Chondrocyte (in vitro differentiated cells): ENCODE data around the gene ROBO2. TPM values are rescaled to one million over a fixed set of nuclear protein-coding genes. Genes with fewer than 3 reads are reported as not detected.

Experiments
- DNase-seq: peaks from one replicate; pipeline ENCODE4 v3.0.0; 2021; ENCODE audit warnings: mixed read lengths, low spot score
- H3K27ac Mint-ChIP-seq: one replicate; pipeline ENCODE4 v1.8.0; 2021; ENCODE audit warnings: mild to moderate bottlenecking, moderate library complexity, mixed read lengths; ENCODE audit not compliant: unreplicated experiment
- H3K27me3 Mint-ChIP-seq: 2 replicates; pipeline ENCODE4 v1.8.0; 2021; ENCODE audit warnings: low read depth, mixed read lengths
- H3K36me3 Mint-ChIP-seq: 2 replicates; pipeline ENCODE4 v1.8.0; 2021; ENCODE audit warnings: low read depth, mixed read lengths
- H3K4me1 Mint-ChIP-seq: 2 replicates; pipeline ENCODE4 v1.8.0; 2021; ENCODE audit warnings: low read depth, mild to moderate bottlenecking, mixed read lengths
- H3K4me3 Mint-ChIP-seq: one replicate; pipeline ENCODE4 v1.8.0; 2021; ENCODE audit warnings: mild to moderate bottlenecking, moderate library complexity, mixed read lengths; ENCODE audit not compliant: unreplicated experiment
- H3K9me3 Mint-ChIP-seq: 2 replicates; pipeline ENCODE4 v1.8.0; 2021; ENCODE audit warnings: low read depth, mixed read lengths
- total RNA-seq: library from RNA; stranded (reverse); gene quantifications from 3 replicates; pipeline ENCODE4 v1.2.1, GENCODE V29; 2021
- TF ChIP-seq, protein P1 (sequence below): fragments of 200-600 bp; sonication (generic); IDR thresholded peaks from 2 replicates; pipeline ENCODE4 v1.5.0; 2021; ENCODE audit warnings: antibody characterized with exemption, mild to moderate bottlenecking, moderate library complexity

The ROBO2 gene
- total RNA-seq, 1 donor from 2014 or later, result 1.7 TPM

GRCh38 chr3:77620009-77620408 lies 580.1 kb downstream of the ROBO2 start:
- TF ChIP-seq, protein P1, sequence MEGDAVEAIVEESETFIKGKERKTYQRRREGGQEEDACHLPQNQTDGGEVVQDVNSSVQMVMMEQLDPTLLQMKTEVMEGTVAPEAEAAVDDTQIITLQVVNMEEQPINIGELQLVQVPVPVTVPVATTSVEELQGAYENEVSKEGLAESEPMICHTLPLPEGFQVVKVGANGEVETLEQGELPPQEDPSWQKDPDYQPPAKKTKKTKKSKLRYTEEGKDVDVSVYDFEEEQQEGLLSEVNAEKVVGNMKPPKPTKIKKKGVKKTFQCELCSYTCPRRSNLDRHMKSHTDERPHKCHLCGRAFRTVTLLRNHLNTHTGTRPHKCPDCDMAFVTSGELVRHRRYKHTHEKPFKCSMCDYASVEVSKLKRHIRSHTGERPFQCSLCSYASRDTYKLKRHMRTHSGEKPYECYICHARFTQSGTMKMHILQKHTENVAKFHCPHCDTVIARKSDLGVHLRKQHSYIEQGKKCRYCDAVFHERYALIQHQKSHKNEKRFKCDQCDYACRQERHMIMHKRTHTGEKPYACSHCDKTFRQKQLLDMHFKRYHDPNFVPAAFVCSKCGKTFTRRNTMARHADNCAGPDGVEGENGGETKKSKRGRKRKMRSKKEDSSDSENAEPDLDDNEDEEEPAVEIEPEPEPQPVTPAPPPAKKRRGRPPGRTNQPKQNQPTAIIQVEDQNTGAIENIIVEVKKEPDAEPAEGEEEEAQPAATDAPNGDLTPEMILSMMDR, result no peak
- Mint-ChIP-seq H3K4me3 (no peak overlapping the region), H3K4me1 (no peaks in the 10 kb centered on the region), H3K9me3 (no peaks in the 10 kb centered on the region), H3K27me3 (no peaks in the 10 kb centered on the region), H3K27ac (no peak overlapping the region), H3K36me3 (no peaks in the 10 kb centered on the region)
- DNase-seq, result no peak

- Mint-ChIP-seq H3K36me3 (no peaks in the 10 kb centered on the region), H3K4me3 (no peak overlapping the region), H3K9me3 (no peaks in the 10 kb centered on the region), H3K27me3 (no peaks in the 10 kb centered on the region), H3K27ac (no peak overlapping the region), H3K4me1 (no peaks in the 10 kb centered on the region)
- DNase-seq, result no peak
- TF ChIP-seq, protein P1, result no peak
Observed at GRCh38 chr3:77623500-77623899, 583.6 kb downstream of the ROBO2 start.

DNA sequence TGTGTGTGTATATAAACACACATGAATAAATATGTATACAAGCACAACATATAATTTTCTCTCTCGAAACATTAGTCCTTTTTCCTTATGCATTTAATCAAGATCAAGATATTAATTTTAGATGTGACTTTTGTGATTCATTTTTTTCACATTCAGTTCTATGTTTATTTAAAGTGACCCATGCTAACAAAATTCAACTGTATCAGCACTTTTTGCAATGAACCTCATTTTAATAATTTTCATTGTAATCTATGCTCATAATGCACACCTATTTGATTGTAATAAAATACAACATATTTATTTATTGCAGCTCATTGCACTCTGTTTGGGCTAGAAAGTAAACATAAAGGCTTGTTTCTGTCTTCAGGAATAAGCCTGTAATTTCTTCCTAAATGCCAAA lies 586.3 kb downstream of the ROBO2 start:
- H3K27me3 Mint-ChIP-seq, result no peaks in the 10 kb centered on the region
- H3K4me1 Mint-ChIP-seq, result no peaks in the 10 kb centered on the region
- no peak for DNase-seq
- H3K4me3 Mint-ChIP-seq, result no peak overlapping the region
- no peak overlapping the region for H3K27ac Mint-ChIP-seq
- TF ChIP-seq, protein P1, result no peak
- H3K9me3 Mint-ChIP-seq, result no peaks in the 10 kb centered on the region
- H3K36me3 Mint-ChIP-seq, result no peaks in the 10 kb centered on the region

- Mint-ChIP-seq H3K4me1 (no peaks in the 10 kb centered on the region), H3K36me3 (no peaks in the 10 kb centered on the region), H3K27ac (no peak overlapping the region), H3K9me3 (no peaks in the 10 kb centered on the region), H3K27me3 (no peaks in the 10 kb centered on the region), H3K4me3 (no peak overlapping the region)
- TF ChIP-seq, protein P1, result no peak
- DNase-seq, result no peak
Observed at GRCh38 chr3:77648214-77648613, 608.3 kb downstream of the ROBO2 start.

DNA sequence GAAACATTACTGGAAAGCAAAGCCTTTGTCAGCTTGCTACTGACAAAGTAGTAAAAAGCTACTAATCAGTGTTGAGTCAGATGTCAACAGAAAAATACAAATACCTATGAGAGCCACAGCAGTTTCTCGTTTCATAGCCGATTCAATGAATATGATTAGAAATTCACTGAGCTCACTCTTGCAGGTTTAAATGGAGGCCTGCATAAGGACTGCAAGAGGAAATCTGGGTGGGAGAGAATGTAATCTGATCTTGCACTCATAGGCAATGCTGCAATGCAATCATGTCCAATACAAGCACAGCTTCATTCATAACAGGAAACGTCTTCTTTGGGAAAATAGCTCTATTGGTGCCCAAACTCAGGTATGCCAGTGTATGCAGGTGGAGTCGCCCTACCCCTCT lies 608.8 kb downstream of the ROBO2 start:
- TF ChIP-seq, protein P1, result no peak
- Mint-ChIP-seq H3K36me3 (no peaks in the 10 kb centered on the region), H3K4me3 (no peak overlapping the region), H3K4me1 (no peaks in the 10 kb centered on the region), H3K9me3 (no peaks in the 10 kb centered on the region), H3K27ac (no peak overlapping the region), H3K27me3 (no peaks in the 10 kb centered on the region)
- DNase-seq, result no peak
